GM23338 (cell line): ENCODE data around the gene SERTAD1. TPM values are rescaled to one million over a fixed set of nuclear protein-coding genes. Genes with fewer than 3 reads are reported as not detected.
A peak's percentile ranks its signal among the peaks of the same experiment; 100 is the strongest.

Experiments
- ATAC-seq: fragments of 200-7000 bp; cut with Tn5 transposase; 3 replicates; pipeline ENCODE4 v1.9.1; 2020
- DNase-seq: peaks from one replicate; pipeline ENCODE4 v3.0.0-alpha.2; 2015; ENCODE audit warnings: low spot score
- H2AFZ ChIP-seq: fragments of 200-600 bp; sonication (generic); 2 replicates; pipeline ENCODE4 v1.8.0; 2016; ENCODE audit warnings: antibody characterized with exemption, mild to moderate bottlenecking, moderate library complexity
- H3F3A ChIP-seq: fragments of 200-600 bp; sonication (generic); replicated peaks from 2 replicates; pipeline ENCODE4 v1.8.0; 2017; ENCODE audit warnings: antibody characterized with exemption, mixed run types, low read depth
- H3K27ac ChIP-seq: fragments of 200-600 bp; sonication (generic); 2 replicates; pipeline ENCODE4 v1.6.1; 2016; ENCODE audit warnings: low read depth
- H3K27me3 ChIP-seq: fragments of 200-600 bp; sonication (generic); 2 replicates; pipeline ENCODE4 v1.8.0; 2016; ENCODE audit warnings: mild to moderate bottlenecking, mixed run types, moderate library complexity; ENCODE audit not compliant: insufficient read depth
- H3K36me3 ChIP-seq: fragments of 200-600 bp; sonication (generic); 2 replicates; pipeline ENCODE4 v1.8.0; 2016; ENCODE audit warnings: mild to moderate bottlenecking; ENCODE audit not compliant: insufficient read depth
- H3K4me1 ChIP-seq: fragments of 200-600 bp; sonication (generic); 2 replicates; pipeline ENCODE4 v1.8.0; 2016; ENCODE audit warnings: mild to moderate bottlenecking, moderate library complexity; ENCODE audit not compliant: insufficient read depth
- H3K4me2 ChIP-seq: fragments of 200-600 bp; sonication (generic); 2 replicates; pipeline ENCODE4 v1.7.1; 2017; ENCODE audit warnings: mixed run types
- H3K4me3 ChIP-seq: fragments of 200-600 bp; sonication (generic); 2 replicates; pipeline ENCODE4 v1.6.1; 2016; ENCODE audit warnings: mixed run types
- H3K79me2 ChIP-seq: fragments of 200-600 bp; sonication (generic); replicated peaks from 2 replicates; pipeline ENCODE4 v1.8.0; 2017; ENCODE audit warnings: mild to moderate bottlenecking; ENCODE audit not compliant: insufficient read depth
- H3K9me2 ChIP-seq: fragments of 200-600 bp; sonication (generic); 2 replicates; pipeline ENCODE4 v1.8.0; 2017; ENCODE audit not compliant: insufficient read depth
- H4K20me1 ChIP-seq: fragments of 200-600 bp; sonication (generic); replicated peaks from 2 replicates; pipeline ENCODE4 v1.8.0; 2017; ENCODE audit warnings: mild to moderate bottlenecking; ENCODE audit not compliant: insufficient read depth
- H3K27ac Mint-ChIP-seq: 2 replicates; pipeline ENCODE4 v1.8.0; 2020; ENCODE audit warnings: inconsistent platforms, mild to moderate bottlenecking, moderate library complexity, mixed read lengths
- H3K27me3 Mint-ChIP-seq: 3 replicates; pipeline ENCODE4 v1.8.0; 2022; ENCODE audit warnings: low read depth, mild to moderate bottlenecking, moderate library complexity, mixed read lengths, inconsistent platforms; ENCODE audit not compliant: insufficient read depth, poor library complexity
- H3K36me3 Mint-ChIP-seq: 3 replicates; pipeline ENCODE4 v1.8.0; 2021; ENCODE audit warnings: low read depth, mild to moderate bottlenecking, inconsistent platforms, moderate library complexity, mixed read lengths
- H3K4me1 Mint-ChIP-seq: 3 replicates; pipeline ENCODE4 v1.8.0; 2020; ENCODE audit warnings: mild to moderate bottlenecking, inconsistent platforms, mixed read lengths
- H3K4me3 Mint-ChIP-seq: 3 replicates; pipeline ENCODE4 v1.8.0; 2021; ENCODE audit warnings: moderate library complexity, mild to moderate bottlenecking, inconsistent platforms, mixed read lengths
- H3K9me3 Mint-ChIP-seq: 3 replicates; pipeline ENCODE4 v1.8.0; 2020; ENCODE audit warnings: moderate library complexity, mild to moderate bottlenecking, inconsistent platforms, mixed read lengths
- CTCF ChIP-seq, 2 experiments: fragments of 200-600 bp in 1 of 2; sonication (generic) in 1 of 2; conservative IDR thresholded peaks; 2 replicates each; pipeline versions ENCODE4 v1.5.1 to v1.6.1; 2016 to 2017; ENCODE audit warnings: antibody characterized with exemption in 2 of 2, low read depth in 2 of 2, mild to moderate bottlenecking in 2 of 2, moderate library complexity in 1 of 2
- ETS1 ChIP-seq: IDR thresholded peaks from 2 replicates; pipeline ENCODE4 v1.6.1; 2016; ENCODE audit warnings: antibody characterized with exemption
- POLR2AphosphoS5 ChIP-seq: IDR thresholded peaks from 2 replicates; pipeline ENCODE4 v1.6.1; 2016; ENCODE audit warnings: antibody characterized with exemption, low read depth
- ZNF462 ChIP-seq: fragments of 250-450 bp; sonication (Bioruptor Pico); IDR thresholded peaks from 2 replicates; pipeline ENCODE4 v1.5.0; 2020; ENCODE audit warnings: mild to moderate bottlenecking, moderate library complexity
- polyA plus RNA-seq: library from polyadenylated mRNA; unstranded; fragments of >200 nt; fragmentation: Nextera tagmentation; extraction: Ambion mirVana; gene quantifications from 2 replicates; pipeline ENCODE4 v1.2.1, GENCODE V29; 2016
- total RNA-seq: library from RNA; depleted of rRNA; stranded (reverse); fragments of >200 nt; shearing (Covaris generic); gene quantifications from 2 replicates; pipeline ENCODE4 v1.2.3, GENCODE V29; 2014

The SERTAD1 gene
- total and polyA plus RNA-seq, 2 experiments from 2014 or later: 4.6 to 9.1 TPM

- Mint-ChIP-seq H3K36me3 (peaks cover 9% of the 10 kb centered on the region), H3K27ac (peak overlapping the region; percentile 97), H3K4me1 (peaks cover 15% of the 10 kb centered on the region), H3K27me3 (peaks cover 10% of the 10 kb centered on the region), H3K4me3 (peak overlapping the region; percentile 96), H3K9me3 (peaks cover 3% of the 10 kb centered on the region; the same call in 1 of the 3 replicates)
- peak; percentile 63 for DNase-seq
- peak overlapping the region; percentile 96 for H3K4me2 ChIP-seq
- no peaks in the 10 kb centered on the region for H4K20me1 ChIP-seq
- H3K27ac ChIP-seq: peak overlapping the region; percentile 94
- peak; percentile 22; the same call in 1 of the 2 replicates for TF ChIP-seq ETS1
- TF ChIP-seq POLR2AphosphoS5: peak; percentile 37
- TF ChIP-seq CTCF (conservative IDR thresholded peaks at IDR 0.05; ENCODE audit: low read depth in 2 of 2): peak in 1 of 2 experiments; percentile 62; a peak in 1 of 4 replicates
- TF ChIP-seq ZNF462 (CRISPR knock-in tag): no peak
- H3F3A ChIP-seq: 0 out of 2 replicates have a peak, but pooled peaks cover 2% of the 10 kb centered on the region
- H3K36me3 ChIP-seq: no peaks in the 10 kb centered on the region
- H3K4me1 ChIP-seq: peaks cover 17% of the 10 kb centered on the region
- no peaks in the 10 kb centered on the region for H3K9me2 ChIP-seq
- peak overlapping the region; percentile 84; the same call in 1 of the 2 replicates for H2AFZ ChIP-seq
- H3K4me3 ChIP-seq: peak overlapping the region; percentile 80
- ATAC-seq: peak; percentile 1
- H3K79me2 ChIP-seq: no peaks in the 10 kb centered on the region; the same call in none of the 2 replicates
- no peaks in the 10 kb centered on the region for H3K27me3 ChIP-seq
Measured at GRCh38 chr19:40424637-40425449, 949 bp downstream of the SERTAD1 start.
